ENCODE results near the gene VSTM4.

DNA sequence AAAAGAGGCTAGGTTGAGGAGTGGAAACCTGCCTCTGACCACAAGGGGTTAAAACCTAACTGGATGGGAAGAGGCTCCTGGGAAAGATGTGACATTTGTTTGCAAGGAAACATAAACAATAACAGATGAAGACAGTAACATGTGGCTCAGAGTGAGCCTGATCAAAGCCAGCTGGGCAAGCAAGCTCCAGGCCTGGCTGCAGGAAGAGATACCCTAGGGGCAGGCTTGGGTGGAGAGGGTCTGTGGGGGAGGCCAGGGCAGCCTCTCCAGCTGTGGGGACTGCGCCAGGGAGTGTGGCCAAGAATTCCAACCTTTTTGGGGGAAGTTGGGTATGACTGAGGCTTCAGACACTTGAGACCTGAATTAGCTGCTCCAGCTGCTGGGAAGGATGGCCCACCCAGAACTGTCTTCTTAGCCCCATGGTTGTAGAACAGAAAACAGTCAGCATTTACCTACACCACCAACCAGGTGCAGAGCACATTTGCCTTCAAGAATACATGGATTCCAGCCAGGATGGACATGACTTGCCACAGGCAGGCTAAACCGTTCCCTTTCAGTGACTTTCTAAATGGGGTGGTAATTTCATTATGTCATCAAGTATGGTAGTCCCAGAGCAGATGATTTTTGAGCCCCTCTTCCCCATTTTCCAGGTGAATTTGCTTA, 28.9 kb upstream of the VSTM4 start:
- TF ChIP-seq CTCF (IDR thresholded peaks at IDR 0.05) (no peak), POLR2A (IDR thresholded peaks at IDR 0.05) (no peak), POLR2AphosphoS5 (IDR thresholded peaks at IDR 0.05) (no peak)
